ENCODE measurements around the gene TGFBRAP1. TPM values are rescaled to one million over a fixed set of nuclear protein-coding genes. Genes with fewer than 3 reads are reported as not detected.

TGFBRAP1 gene
- total and polyA plus RNA-seq, 4 donors, result 1.8 to 10.4 (median 6.8) TPM

DNA sequence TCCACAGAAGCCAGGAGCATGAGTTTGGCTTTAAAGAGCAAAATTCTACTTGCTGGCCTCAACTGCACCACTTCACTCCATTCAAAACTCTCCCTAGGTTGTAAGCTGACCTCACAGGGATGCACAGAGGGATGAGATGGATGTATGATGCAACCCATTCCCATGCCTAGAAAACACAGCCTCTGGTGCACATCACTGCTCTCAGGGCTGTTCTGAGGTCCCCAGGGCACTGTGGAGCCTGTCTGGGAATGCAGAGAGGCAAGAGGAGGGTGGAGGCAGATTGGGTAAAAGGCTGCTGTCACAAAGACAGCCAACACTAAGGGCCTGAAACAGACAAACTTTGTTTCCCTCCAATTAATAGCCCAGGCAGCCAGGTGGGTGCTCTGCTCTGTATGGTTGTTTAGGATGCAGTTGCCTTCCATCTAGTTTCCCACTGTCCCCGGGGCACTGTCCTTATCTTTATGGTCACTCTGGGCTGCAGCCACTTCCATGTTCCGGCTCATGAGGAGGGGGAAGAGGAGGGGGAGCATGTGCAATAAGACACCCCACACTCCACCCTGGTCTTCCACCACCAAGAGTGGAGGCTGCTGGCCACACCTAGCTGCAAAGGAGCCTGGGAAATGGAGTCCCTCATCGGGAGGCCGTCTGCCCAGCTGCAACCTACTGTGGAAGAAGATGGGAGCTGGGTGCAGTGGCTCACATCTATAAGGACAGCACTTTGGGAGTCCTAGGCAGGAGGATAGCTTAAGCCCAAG lies 81.0 kb downstream of the TGFBRAP1 start:
- WGBS, result 91% methylated on average over 4 of the region's 4 CpGs
- TF ChIP-seq HNF4A (conservative IDR thresholded peaks at IDR 0.05), result no peak
- TF ChIP-seq, protein P1, sequence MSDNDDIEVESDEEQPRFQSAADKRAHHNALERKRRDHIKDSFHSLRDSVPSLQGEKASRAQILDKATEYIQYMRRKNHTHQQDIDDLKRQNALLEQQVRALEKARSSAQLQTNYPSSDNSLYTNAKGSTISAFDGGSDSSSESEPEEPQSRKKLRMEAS (IDR thresholded peaks at IDR 0.05), result no peak
- DNase-seq (ENCODE audit: low spot score), result no peak
- no peak overlapping the region for H3K9ac ChIP-seq (ENCODE audit: low read depth in 1 of 2, low read length in 2 of 2)
- H3K36me3 ChIP-seq (ENCODE audit: control insufficient read depth in 4 of 4, insufficient read depth in 3 of 4, low read depth in 1 of 4, low read length in 3 of 4), result no peaks in the 10 kb centered on the region
- no peaks in the 10 kb centered on the region for H3K9me3 ChIP-seq (ENCODE audit: control insufficient read depth in 4 of 4, low read length in 3 of 4)
- no peaks in the 10 kb centered on the region for H3K4me1 ChIP-seq (ENCODE audit: control insufficient read depth in 4 of 4, insufficient read depth in 4 of 4, low read length in 3 of 4)
- no peaks in the 10 kb centered on the region for H3K27me3 ChIP-seq (ENCODE audit: control insufficient read depth in 4 of 4, insufficient read depth in 4 of 4, low read length in 3 of 4)
- no peak overlapping the region for H3K27ac ChIP-seq (ENCODE audit: low read depth in 1 of 2, low read length in 2 of 2)
- no peak overlapping the region for H3K4me3 ChIP-seq (ENCODE audit: low read depth in 1 of 3, low read length in 3 of 3)

DNA sequence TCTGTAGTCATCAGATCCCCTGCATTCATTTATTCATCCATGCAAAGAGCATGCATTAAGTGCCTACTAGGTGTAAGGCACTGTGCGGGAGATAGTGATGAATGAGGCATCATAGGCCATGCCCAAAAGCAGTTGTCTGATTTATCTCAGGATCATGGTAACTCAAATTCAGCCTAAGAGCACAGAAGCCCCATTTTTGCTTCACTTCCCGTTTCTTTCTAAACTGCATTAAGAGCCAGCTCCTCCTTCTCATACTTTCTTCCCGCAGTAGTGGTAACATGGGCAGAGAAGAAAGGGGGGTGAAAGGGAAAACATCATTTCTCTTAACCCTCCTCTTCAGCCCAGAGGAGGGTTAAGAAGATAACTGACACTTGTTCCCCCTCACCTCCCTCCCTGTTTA lies 85.1 kb downstream of the TGFBRAP1 start:
- H3K9me3 ChIP-seq (ENCODE audit: control insufficient read depth in 4 of 4, low read length in 3 of 4), result no peaks in the 10 kb centered on the region
- WGBS, result 87% methylated on average over 3 of the region's 3 CpGs
- H3K27ac ChIP-seq (ENCODE audit: low read depth in 1 of 2, low read length in 2 of 2), result no peak overlapping the region
- no peaks in the 10 kb centered on the region for H3K27me3 ChIP-seq (ENCODE audit: control insufficient read depth in 4 of 4, insufficient read depth in 4 of 4, low read length in 3 of 4)
- H3K36me3 ChIP-seq (ENCODE audit: control insufficient read depth in 4 of 4, insufficient read depth in 3 of 4, low read depth in 1 of 4, low read length in 3 of 4), result no peaks in the 10 kb centered on the region
- TF ChIP-seq GABPA (IDR thresholded peaks at IDR 0.05 in 1 of 2, conservative IDR thresholded peaks at IDR 0.05 in 1 of 2) (no peak), YY1 (IDR thresholded peaks at IDR 0.05) (no peak), SP1 (IDR thresholded peaks at IDR 0.05) (no peak), HNF4G (IDR thresholded peaks at IDR 0.05) (no peak), FOXA2 (IDR thresholded peaks at IDR 0.05) (no peak), RAD21 (IDR thresholded peaks at IDR 0.05) (no peak), NR2F2 (IDR thresholded peaks at IDR 0.05) (no peak), EGR1 (IDR thresholded peaks at IDR 0.05; ENCODE audit: low read depth in 2 of 2) (no peak), RXRA (IDR thresholded peaks at IDR 0.05) (no peak), HNF4A (conservative IDR thresholded peaks at IDR 0.05) (no peak), JUND (IDR thresholded peaks at IDR 0.05) (no peak), TAF1 (conservative IDR thresholded peaks at IDR 0.05) (no peak), FOXA1 (IDR thresholded peaks at IDR 0.05) (no peak)
- TF ChIP-seq, protein P2, sequence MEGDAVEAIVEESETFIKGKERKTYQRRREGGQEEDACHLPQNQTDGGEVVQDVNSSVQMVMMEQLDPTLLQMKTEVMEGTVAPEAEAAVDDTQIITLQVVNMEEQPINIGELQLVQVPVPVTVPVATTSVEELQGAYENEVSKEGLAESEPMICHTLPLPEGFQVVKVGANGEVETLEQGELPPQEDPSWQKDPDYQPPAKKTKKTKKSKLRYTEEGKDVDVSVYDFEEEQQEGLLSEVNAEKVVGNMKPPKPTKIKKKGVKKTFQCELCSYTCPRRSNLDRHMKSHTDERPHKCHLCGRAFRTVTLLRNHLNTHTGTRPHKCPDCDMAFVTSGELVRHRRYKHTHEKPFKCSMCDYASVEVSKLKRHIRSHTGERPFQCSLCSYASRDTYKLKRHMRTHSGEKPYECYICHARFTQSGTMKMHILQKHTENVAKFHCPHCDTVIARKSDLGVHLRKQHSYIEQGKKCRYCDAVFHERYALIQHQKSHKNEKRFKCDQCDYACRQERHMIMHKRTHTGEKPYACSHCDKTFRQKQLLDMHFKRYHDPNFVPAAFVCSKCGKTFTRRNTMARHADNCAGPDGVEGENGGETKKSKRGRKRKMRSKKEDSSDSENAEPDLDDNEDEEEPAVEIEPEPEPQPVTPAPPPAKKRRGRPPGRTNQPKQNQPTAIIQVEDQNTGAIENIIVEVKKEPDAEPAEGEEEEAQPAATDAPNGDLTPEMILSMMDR (IDR thresholded peaks at IDR 0.05; ENCODE audit: low read depth, low read length, missing input control), result no peak
- TF ChIP-seq, protein P3, sequence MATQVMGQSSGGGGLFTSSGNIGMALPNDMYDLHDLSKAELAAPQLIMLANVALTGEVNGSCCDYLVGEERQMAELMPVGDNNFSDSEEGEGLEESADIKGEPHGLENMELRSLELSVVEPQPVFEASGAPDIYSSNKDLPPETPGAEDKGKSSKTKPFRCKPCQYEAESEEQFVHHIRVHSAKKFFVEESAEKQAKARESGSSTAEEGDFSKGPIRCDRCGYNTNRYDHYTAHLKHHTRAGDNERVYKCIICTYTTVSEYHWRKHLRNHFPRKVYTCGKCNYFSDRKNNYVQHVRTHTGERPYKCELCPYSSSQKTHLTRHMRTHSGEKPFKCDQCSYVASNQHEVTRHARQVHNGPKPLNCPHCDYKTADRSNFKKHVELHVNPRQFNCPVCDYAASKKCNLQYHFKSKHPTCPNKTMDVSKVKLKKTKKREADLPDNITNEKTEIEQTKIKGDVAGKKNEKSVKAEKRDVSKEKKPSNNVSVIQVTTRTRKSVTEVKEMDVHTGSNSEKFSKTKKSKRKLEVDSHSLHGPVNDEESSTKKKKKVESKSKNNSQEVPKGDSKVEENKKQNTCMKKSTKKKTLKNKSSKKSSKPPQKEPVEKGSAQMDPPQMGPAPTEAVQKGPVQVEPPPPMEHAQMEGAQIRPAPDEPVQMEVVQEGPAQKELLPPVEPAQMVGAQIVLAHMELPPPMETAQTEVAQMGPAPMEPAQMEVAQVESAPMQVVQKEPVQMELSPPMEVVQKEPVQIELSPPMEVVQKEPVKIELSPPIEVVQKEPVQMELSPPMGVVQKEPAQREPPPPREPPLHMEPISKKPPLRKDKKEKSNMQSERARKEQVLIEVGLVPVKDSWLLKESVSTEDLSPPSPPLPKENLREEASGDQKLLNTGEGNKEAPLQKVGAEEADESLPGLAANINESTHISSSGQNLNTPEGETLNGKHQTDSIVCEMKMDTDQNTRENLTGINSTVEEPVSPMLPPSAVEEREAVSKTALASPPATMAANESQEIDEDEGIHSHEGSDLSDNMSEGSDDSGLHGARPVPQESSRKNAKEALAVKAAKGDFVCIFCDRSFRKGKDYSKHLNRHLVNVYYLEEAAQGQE (IDR thresholded peaks at IDR 0.05), result no peak
- TF ChIP-seq, protein P4, sequence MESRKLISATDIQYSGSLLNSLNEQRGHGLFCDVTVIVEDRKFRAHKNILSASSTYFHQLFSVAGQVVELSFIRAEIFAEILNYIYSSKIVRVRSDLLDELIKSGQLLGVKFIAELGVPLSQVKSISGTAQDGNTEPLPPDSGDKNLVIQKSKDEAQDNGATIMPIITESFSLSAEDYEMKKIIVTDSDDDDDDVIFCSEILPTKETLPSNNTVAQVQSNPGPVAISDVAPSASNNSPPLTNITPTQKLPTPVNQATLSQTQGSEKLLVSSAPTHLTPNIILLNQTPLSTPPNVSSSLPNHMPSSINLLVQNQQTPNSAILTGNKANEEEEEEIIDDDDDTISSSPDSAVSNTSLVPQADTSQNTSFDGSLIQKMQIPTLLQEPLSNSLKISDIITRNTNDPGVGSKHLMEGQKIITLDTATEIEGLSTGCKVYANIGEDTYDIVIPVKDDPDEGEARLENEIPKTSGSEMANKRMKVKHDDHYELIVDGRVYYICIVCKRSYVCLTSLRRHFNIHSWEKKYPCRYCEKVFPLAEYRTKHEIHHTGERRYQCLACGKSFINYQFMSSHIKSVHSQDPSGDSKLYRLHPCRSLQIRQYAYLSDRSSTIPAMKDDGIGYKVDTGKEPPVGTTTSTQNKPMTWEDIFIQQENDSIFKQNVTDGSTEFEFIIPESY (IDR thresholded peaks at IDR 0.05), result no peak
- TF ChIP-seq, protein P5, sequence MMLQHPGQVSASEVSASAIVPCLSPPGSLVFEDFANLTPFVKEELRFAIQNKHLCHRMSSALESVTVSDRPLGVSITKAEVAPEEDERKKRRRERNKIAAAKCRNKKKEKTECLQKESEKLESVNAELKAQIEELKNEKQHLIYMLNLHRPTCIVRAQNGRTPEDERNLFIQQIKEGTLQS (IDR thresholded peaks at IDR 0.05), result no peak
- TF ChIP-seq, protein P1 (IDR thresholded peaks at IDR 0.05), result no peak
- H3K9ac ChIP-seq (ENCODE audit: low read depth in 1 of 2, low read length in 2 of 2), result no peak overlapping the region
- H3K4me3 ChIP-seq (ENCODE audit: low read depth in 1 of 3, low read length in 3 of 3), result no peak overlapping the region
- no peaks in the 10 kb centered on the region for H3K4me1 ChIP-seq (ENCODE audit: control insufficient read depth in 4 of 4, insufficient read depth in 4 of 4, low read length in 3 of 4)
- DNase-seq (ENCODE audit: low spot score), result no peak

Data from liver (tissue), 9 donors.